ENCODE data around the gene RRP1B.
"Not testable (repeated sequence)": the region's sequence is repeated elsewhere in the genome, so short reads cannot be mapped to it uniquely, and the experiment has no call there.

GRCh38 chr21:43616861-43617260 is 42.5 kb upstream of the RRP1B start:
- not testable (repeated sequence) for TF ChIP-seq EZH2 (IDR thresholded peaks at IDR 0.05); POLR2AphosphoS5 (IDR thresholded peaks at IDR 0.05; ENCODE audit: borderline replicate concordance, low read depth, low read length); FOXP2 (optimal IDR thresholded peaks at IDR 0.05; ENCODE audit: control extremely low read depth, extremely low read length, insufficient read depth)

All from SK-N-MC (cell line).